Activated CD4-positive, alpha-beta T cell treated with anti-CD3 and anti-CD28 coated beads for 48 hours (primary cell): ENCODE data around the gene SV2B.

Source experiments
- DNase-seq: peaks from one replicate; pipeline ENCODE4 v3.0.0-alpha.2; 2020

The SV2B gene

GRCh38 chr15:91279486-91279885 lies 179.4 kb downstream of the SV2B start:
- DNase-seq = no peak

GRCh38 chr15:91281947-91282346 lies 181.9 kb downstream of the SV2B start:
- no peak for DNase-seq

GRCh38 chr15:91282486-91282885 lies 182.4 kb downstream of the SV2B start:
- DNase-seq = no peak

GRCh38 chr15:91283155-91283554 lies 183.1 kb downstream of the SV2B start:
- DNase-seq = no peak

- no peak for DNase-seq
Measured at GRCh38 chr15:91284758-91285466, 184.9 kb downstream of the SV2B start.

- DNase-seq = no peak
Measured at GRCh38 chr15:91289324-91289723, 189.3 kb downstream of the SV2B start.

GRCh38 chr15:91290553-91290952 lies 190.5 kb downstream of the SV2B start:
- no peak for DNase-seq

- no peak for DNase-seq
Measured at GRCh38 chr15:91291673-91292072, 191.6 kb downstream of the SV2B start.

- no peak for DNase-seq
Measured at GRCh38 chr15:91294344-91294743, 194.3 kb downstream of the SV2B start.

GRCh38 chr15:91294795-91295194 lies 194.7 kb downstream of the SV2B start:
- no peak for DNase-seq

- DNase-seq = no peak
Measured at GRCh38 chr15:91298101-91298500, 198.0 kb downstream of the SV2B start.

- DNase-seq = peak; percentile 27
Measured at GRCh38 chr15:91302588-91303439, 202.8 kb downstream of the SV2B start.

GRCh38 chr15:91304210-91304609 lies 204.2 kb downstream of the SV2B start:
- DNase-seq = no peak

- no peak for DNase-seq
Measured at GRCh38 chr15:91304786-91305185, 204.7 kb downstream of the SV2B start.

GRCh38 chr15:91306144-91306543 lies 206.1 kb downstream of the SV2B start:
- no peak for DNase-seq

GRCh38 chr15:91307601-91308000 lies 207.5 kb downstream of the SV2B start:
- no peak for DNase-seq

- DNase-seq = peak; percentile 11
Measured at GRCh38 chr15:91308199-91308598, 208.1 kb downstream of the SV2B start.

GRCh38 chr15:91308855-91309254 lies 208.8 kb downstream of the SV2B start:
- peak; percentile 51 for DNase-seq

- DNase-seq = no peak
Measured at GRCh38 chr15:91311986-91312385, 211.9 kb downstream of the SV2B start.

- DNase-seq = no peak
Measured at GRCh38 chr15:91316126-91316525, 216.1 kb downstream of the SV2B start.

GRCh38 chr15:91318516-91318915 lies 218.5 kb downstream of the SV2B start:
- DNase-seq = no peak

- no peak for DNase-seq
Measured at GRCh38 chr15:91318931-91319330, 218.9 kb downstream of the SV2B start.

GRCh38 chr15:91319371-91320059 lies 219.5 kb downstream of the SV2B start:
- no peak for DNase-seq

GRCh38 chr15:91320101-91320500 lies 220.0 kb downstream of the SV2B start:
- DNase-seq = no peak
